Activated naive CD4-positive, alpha-beta T cell treated with anti-CD3 and anti-CD28 coated beads, Interleukin-2, amount 50 U/mL, for 24 hours (primary cell): ENCODE data around the gene KDM1B.
"Not testable (repeated sequence)": the region's sequence is repeated elsewhere in the genome, so short reads cannot be mapped to it uniquely, and the experiment has no call there.

ENCODE experiments used
- H3K27ac Mint-ChIP-seq: one replicate; pipeline ENCODE4 v1.8.0; 2021; ENCODE audit warnings: mild to moderate bottlenecking, mixed read lengths
- H3K27me3 Mint-ChIP-seq: one replicate; pipeline ENCODE4 v1.8.0; 2021; ENCODE audit warnings: mixed read lengths
- H3K36me3 Mint-ChIP-seq: one replicate; pipeline ENCODE4 v1.8.0; 2021; ENCODE audit warnings: mixed read lengths
- H3K4me1 Mint-ChIP-seq: one replicate; pipeline ENCODE4 v1.8.0; 2021; ENCODE audit warnings: mixed read lengths
- H3K4me3 Mint-ChIP-seq: one replicate; pipeline ENCODE4 v1.8.0; 2021; ENCODE audit warnings: mild to moderate bottlenecking, mixed read lengths
- H3K9me3 Mint-ChIP-seq: one replicate; pipeline ENCODE4 v1.8.0; 2021; ENCODE audit warnings: mixed read lengths

KDM1B gene

GRCh38 chr6:18139935-18140621 is 15.1 kb upstream of the KDM1B start:
- Mint-ChIP-seq H3K4me1 (peaks cover 7% of the 10 kb centered on the region), H3K27me3 (no peaks in the 10 kb centered on the region), H3K4me3 (no peak overlapping the region), H3K9me3 (no peaks in the 10 kb centered on the region), H3K27ac (no peak overlapping the region), H3K36me3 (peaks cover 28% of the 10 kb centered on the region)

GRCh38 chr6:18141805-18142590 is 13.2 kb upstream of the KDM1B start:
- no peaks in the 10 kb centered on the region for H3K9me3 Mint-ChIP-seq
- H3K4me3 Mint-ChIP-seq = no peak overlapping the region
- H3K27me3 Mint-ChIP-seq = no peaks in the 10 kb centered on the region
- H3K36me3 Mint-ChIP-seq = peaks cover 24% of the 10 kb centered on the region
- no peak overlapping the region for H3K27ac Mint-ChIP-seq
- H3K4me1 Mint-ChIP-seq = peaks cover 2% of the 10 kb centered on the region

GRCh38 chr6:18142591-18142861 is 12.7 kb upstream of the KDM1B start:
- H3K27ac Mint-ChIP-seq = no peak overlapping the region
- peaks cover 6% of the 10 kb centered on the region for H3K4me1 Mint-ChIP-seq
- peaks cover 26% of the 10 kb centered on the region for H3K36me3 Mint-ChIP-seq

GRCh38 chr6:18147160-18147559 is 8.1 kb upstream of the KDM1B start:
- H3K4me3 Mint-ChIP-seq = no peak overlapping the region

More at GRCh38 chr6:18142591-18142861, 12.7 kb upstream of the KDM1B start:
- H3K27me3 Mint-ChIP-seq = no peaks in the 10 kb centered on the region
- H3K9me3 Mint-ChIP-seq = no peaks in the 10 kb centered on the region
- no peak overlapping the region for H3K4me3 Mint-ChIP-seq

GRCh38 chr6:18147616-18148015 is 7.6 kb upstream of the KDM1B start:
- Mint-ChIP-seq H3K4me1 (peaks cover 16% of the 10 kb centered on the region), H3K9me3 (no peaks in the 10 kb centered on the region), H3K36me3 (peaks cover 21% of the 10 kb centered on the region), H3K27me3 (no peaks in the 10 kb centered on the region), H3K4me3 (no peak overlapping the region), H3K27ac (no peak overlapping the region)

More at GRCh38 chr6:18147160-18147559, 8.1 kb upstream of the KDM1B start:
- Mint-ChIP-seq H3K9me3 (no peaks in the 10 kb centered on the region), H3K4me1 (peaks cover 12% of the 10 kb centered on the region), H3K36me3 (peaks cover 21% of the 10 kb centered on the region), H3K27me3 (no peaks in the 10 kb centered on the region), H3K27ac (no peak overlapping the region)

- Mint-ChIP-seq H3K4me3 (no peak overlapping the region), H3K36me3 (peaks cover 14% of the 10 kb centered on the region), H3K27ac (no peak overlapping the region), H3K4me1 (peaks cover 23% of the 10 kb centered on the region), H3K9me3 (no peaks in the 10 kb centered on the region), H3K27me3 (no peaks in the 10 kb centered on the region)
Observed at GRCh38 chr6:18148304-18149025, 6.8 kb upstream of the KDM1B start.

GRCh38 chr6:18151391-18151790 is 3.8 kb upstream of the KDM1B start:
- not testable (repeated sequence) for H3K27ac Mint-ChIP-seq, H3K4me3 Mint-ChIP-seq, H3K9me3 Mint-ChIP-seq, H3K27me3 Mint-ChIP-seq
- peaks cover 42% of the 10 kb centered on the region for H3K4me1 Mint-ChIP-seq
- H3K36me3 Mint-ChIP-seq = peaks cover 14% of the 10 kb centered on the region

- H3K4me3 Mint-ChIP-seq = no peak overlapping the region
- H3K9me3 Mint-ChIP-seq = no peaks in the 10 kb centered on the region
- H3K36me3 Mint-ChIP-seq = peaks cover 14% of the 10 kb centered on the region
- peaks cover 45% of the 10 kb centered on the region for H3K4me1 Mint-ChIP-seq
- H3K27me3 Mint-ChIP-seq = no peaks in the 10 kb centered on the region
- no peak overlapping the region for H3K27ac Mint-ChIP-seq
Observed at GRCh38 chr6:18151801-18152200, 3.4 kb upstream of the KDM1B start.

GRCh38 chr6:18153311-18153703 is 1.9 kb upstream of the KDM1B start:
- H3K27me3 Mint-ChIP-seq = no peaks in the 10 kb centered on the region
- H3K4me3 Mint-ChIP-seq = no peak overlapping the region
- H3K9me3 Mint-ChIP-seq = no peaks in the 10 kb centered on the region
- H3K27ac Mint-ChIP-seq = no peak overlapping the region
- peaks cover 5% of the 10 kb centered on the region for H3K36me3 Mint-ChIP-seq
- H3K4me1 Mint-ChIP-seq = peaks cover 35% of the 10 kb centered on the region

GRCh38 chr6:18154507-18155149 is 594 bp upstream of the KDM1B start, which contains the start of gene TPMT:
TSS of gene TPMT (minus strand) at chr6:18155077. CDS start at chr6:18149127, 5,950 bp downstream.
- Mint-ChIP-seq H3K36me3 (peaks cover 4% of the 10 kb centered on the region), H3K4me3 (peak within 1 kb of the TSS; percentile 98), H3K27me3 (no peaks in the 10 kb centered on the region), H3K9me3 (no peaks in the 10 kb centered on the region), H3K4me1 (peaks cover 32% of the 10 kb centered on the region), H3K27ac (peak within 1 kb of the TSS; percentile 82)

DNA sequence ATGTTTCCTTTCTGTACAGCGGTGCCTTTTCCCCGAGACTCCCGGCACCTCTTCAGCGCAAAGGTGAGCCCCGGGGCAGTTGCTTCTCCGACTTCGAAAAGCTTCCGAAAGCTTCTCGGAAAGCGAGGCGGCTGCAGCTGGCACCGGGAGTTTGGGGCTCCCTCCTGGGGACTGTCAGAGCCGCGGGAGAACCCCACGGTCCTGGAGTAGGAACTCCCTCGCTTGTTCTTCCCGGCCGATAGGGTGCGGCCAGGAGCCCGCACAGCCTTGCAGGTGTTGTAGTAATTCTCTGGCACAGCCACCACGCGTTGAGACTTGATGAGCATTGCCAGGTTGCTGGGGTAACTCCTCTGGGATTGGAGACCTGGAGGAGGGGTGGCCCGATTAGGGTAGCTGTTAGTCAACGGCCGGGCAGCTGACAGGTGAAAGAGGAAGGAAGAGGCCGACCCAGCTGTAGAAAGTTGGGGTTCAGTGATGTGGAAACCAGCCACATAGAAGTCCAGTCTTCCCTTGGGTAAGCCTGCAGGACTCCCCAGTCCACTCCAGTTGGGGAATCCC is 721 bp downstream of the KDM1B start:
- Mint-ChIP-seq H3K27me3 (no peaks in the 10 kb centered on the region), H3K27ac (peak overlapping the region; percentile 82), H3K4me3 (peak overlapping the region; percentile 98), H3K36me3 (peaks cover 10% of the 10 kb centered on the region), H3K4me1 (peaks cover 32% of the 10 kb centered on the region), H3K9me3 (no peaks in the 10 kb centered on the region)

DNA sequence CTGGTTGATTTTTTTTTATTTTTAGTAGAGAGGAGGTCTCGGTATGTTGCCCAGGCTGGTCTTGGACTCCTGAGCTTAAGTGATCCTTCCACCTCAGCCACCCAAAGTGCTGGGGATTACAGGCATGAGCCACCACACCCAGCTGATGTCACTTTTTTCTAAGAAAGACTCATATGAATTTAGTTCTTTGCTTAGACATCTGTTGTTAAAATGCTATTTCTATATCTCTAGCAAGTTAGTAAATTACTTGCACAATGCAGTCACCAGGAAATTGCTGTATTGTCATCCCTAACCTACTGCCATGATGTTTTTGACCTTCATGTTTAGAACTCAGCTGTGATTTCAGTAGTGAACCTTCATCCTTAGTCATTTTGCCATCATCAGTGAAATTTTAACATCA is 5.7 kb downstream of the KDM1B start:
- Mint-ChIP-seq H3K27me3 (no peaks in the 10 kb centered on the region), H3K9me3 (no peaks in the 10 kb centered on the region), H3K4me1 (peaks cover 7% of the 10 kb centered on the region), H3K27ac (no peak overlapping the region), H3K4me3 (no peak overlapping the region), H3K36me3 (peaks cover 22% of the 10 kb centered on the region)

- Mint-ChIP-seq H3K9me3 (no peaks in the 10 kb centered on the region), H3K4me3 (no peak overlapping the region), H3K27ac (no peak overlapping the region), H3K36me3 (peaks cover 22% of the 10 kb centered on the region), H3K4me1 (peaks cover 2% of the 10 kb centered on the region), H3K27me3 (no peaks in the 10 kb centered on the region)
Observed at GRCh38 chr6:18161431-18161830, 6.2 kb downstream of the KDM1B start.

- peaks cover 22% of the 10 kb centered on the region for H3K36me3 Mint-ChIP-seq
- H3K27me3 Mint-ChIP-seq = no peaks in the 10 kb centered on the region
- H3K4me1 Mint-ChIP-seq = no peaks in the 10 kb centered on the region
- H3K9me3 Mint-ChIP-seq = no peaks in the 10 kb centered on the region
- no peak overlapping the region for H3K27ac Mint-ChIP-seq
- H3K4me3 Mint-ChIP-seq = no peak overlapping the region
Observed at GRCh38 chr6:18162401-18162800, 7.2 kb downstream of the KDM1B start.

- Mint-ChIP-seq H3K4me3 (no peak overlapping the region), H3K36me3 (peaks cover 24% of the 10 kb centered on the region), H3K27ac (no peak overlapping the region), H3K27me3 (no peaks in the 10 kb centered on the region), H3K4me1 (no peaks in the 10 kb centered on the region), H3K9me3 (no peaks in the 10 kb centered on the region)
Observed at GRCh38 chr6:18165751-18166150, 10.5 kb downstream of the KDM1B start.
